Subcutaneous adipose tissue (tissue), 4 donors: Measurements from ENCODE around the gene ATP8B4. TPM values are rescaled to one million over a fixed set of nuclear protein-coding genes. Genes with fewer than 3 reads are reported as not detected.

ENCODE experiments used
- CTCF ChIP-seq: fragments of 450-650 bp; IDR thresholded peaks from one replicate; pipeline ENCODE4 v1.5.1; 2016; ENCODE audit warnings: low read depth, mild to moderate bottlenecking, control low read depth, antibody characterized with exemption, moderate library complexity
- total RNA-seq, 4 donors: library from RNA; depleted of rRNA; stranded (reverse); fragments of >200 nt; gene quantifications; one replicate each; pipeline ENCODE4 v1.1.0, GENCODE V29; 2016

Gene ATP8B4
- total RNA-seq, 4 donors from 2014 or later, result 39.9 to 75.3 (median 65.9) TPM

GRCh38 chr15:49977306-49977705 is 141.7 kb downstream of the ATP8B4 start:
- TF ChIP-seq CTCF, result no peak

- TF ChIP-seq CTCF, result no peak
Measured at GRCh38 chr15:49964551-49964950, 154.5 kb downstream of the ATP8B4 start.

GRCh38 chr15:49964061-49964460 is 155.0 kb downstream of the ATP8B4 start:
- no peak for TF ChIP-seq CTCF

GRCh38 chr15:49962044-49962602 is 156.9 kb downstream of the ATP8B4 start:
- no peak for TF ChIP-seq CTCF

- no peak for TF ChIP-seq CTCF
Measured at GRCh38 chr15:49953421-49953820, 165.6 kb downstream of the ATP8B4 start.

GRCh38 chr15:49946681-49947080 is 172.4 kb downstream of the ATP8B4 start:
- TF ChIP-seq CTCF, result no peak

- no peak for TF ChIP-seq CTCF
Measured at GRCh38 chr15:49934487-49934886, 184.5 kb downstream of the ATP8B4 start.
